ENCODE measurements around the gene TCF19. TPM values are rescaled to one million over a fixed set of nuclear protein-coding genes. Genes with fewer than 3 reads are reported as not detected.

TCF19 gene
- total and polyA plus RNA-seq, 2 experiments from 2014 or later = 18.3 to 28.4 TPM

- Histone ChIP-seq H3K4me3 (no peak within 1 kb of the TSS), H3K27me3 (replicated peaks; ENCODE audit: insufficient read depth) (no peaks in the 10 kb centered on the region), H2AFZ (no peak within 1 kb of the TSS), H3K9me2 (ENCODE audit: insufficient read depth) (no peaks in the 10 kb centered on the region), H3K9ac (no peak within 1 kb of the TSS), H4K20me1 (ENCODE audit: insufficient read depth) (no peaks in the 10 kb centered on the region), H3K4me1 (ENCODE audit: insufficient read depth) (peaks cover under 1% of the 10 kb centered on the region; the same call in 1 of the 2 replicates), H3K27ac (no peak within 1 kb of the TSS), H3K79me2 (ENCODE audit: insufficient read depth) (no peaks in the 10 kb centered on the region), H3K9me3 (ENCODE audit: low read depth) (no peaks in the 10 kb centered on the region), H3F3A (ENCODE audit: insufficient read depth) (peaks cover 7% of the 10 kb centered on the region; the same call in 1 of the 2 replicates), H3K4me2 (ENCODE audit: unreplicated experiment) (no peak within 1 kb of the TSS), H3K36me3 (ENCODE audit: low read depth) (no peaks in the 10 kb centered on the region)
- no peak for DNase-seq
- WGBS, 2 experiments (ENCODE audit: low coverage in 1 of 2, low lambda C conversion rate in 2 of 2, missing lambda C conversion rate in 2 of 2) = 56 to 63% methylated on average over 4 to 9 of the region's 9 CpGs
- in situ Hi-C loops (cut with MboI) = no loop called here
- no peak for TF ChIP-seq EZH2 (IDR thresholded peaks at IDR 0.05; ENCODE audit: insufficient read depth, poor library complexity, severe bottlenecking)
- TF ChIP-seq EZH2phosphoT487 (IDR thresholded peaks at IDR 0.05; ENCODE audit: insufficient read depth, low read depth) = no peak
Measured at GRCh38 chr6:31170600-31170881, 12.2 kb downstream of the TCF19 start, which contains the start of gene POU5F1. Gene POU5F1, minus strand, starts transcription at chr6:31170682. Its CDS starts 62 bp downstream, at chr6:31170620.

- no peak overlapping the region for H3K27ac ChIP-seq
- H3F3A ChIP-seq (ENCODE audit: insufficient read depth) = peaks cover 13% of the 10 kb centered on the region; the same call in 1 of the 2 replicates
- no peaks in the 10 kb centered on the region for H3K9me2 ChIP-seq (ENCODE audit: insufficient read depth)
- DNase-seq = no peak
- H3K9me3 ChIP-seq (ENCODE audit: low read depth) = no peaks in the 10 kb centered on the region
- no peak overlapping the region for H2AFZ ChIP-seq
- no peak overlapping the region for H3K4me2 ChIP-seq (ENCODE audit: unreplicated experiment)
- no peak for TF ChIP-seq EZH2 (IDR thresholded peaks at IDR 0.05; ENCODE audit: insufficient read depth, poor library complexity, severe bottlenecking)
- no peak for TF ChIP-seq EZH2phosphoT487 (IDR thresholded peaks at IDR 0.05; ENCODE audit: insufficient read depth, low read depth)
- in situ Hi-C loops (cut with MboI) = no loop called here
- H3K9ac ChIP-seq = no peak overlapping the region
- H3K36me3 ChIP-seq (ENCODE audit: low read depth) = no peaks in the 10 kb centered on the region
- no peaks in the 10 kb centered on the region for H3K79me2 ChIP-seq (ENCODE audit: insufficient read depth)
- H3K4me3 ChIP-seq = no peak overlapping the region
- WGBS, 2 experiments (ENCODE audit: low coverage in 1 of 2, low lambda C conversion rate in 2 of 2, missing lambda C conversion rate in 2 of 2) = 79% methylated on average over 8 to 10 of the region's 10 CpGs
- peaks cover 6% of the 10 kb centered on the region for H3K4me1 ChIP-seq (ENCODE audit: insufficient read depth)
- no peaks in the 10 kb centered on the region for H3K27me3 ChIP-seq (replicated peaks; ENCODE audit: insufficient read depth)
- no peaks in the 10 kb centered on the region for H4K20me1 ChIP-seq (ENCODE audit: insufficient read depth)
Measured at GRCh38 chr6:31170987-31171671, 12.7 kb downstream of the TCF19 start.

GRCh38 chr6:31171931-31172905 lies 13.8 kb downstream of the TCF19 start:
- in situ Hi-C loops (cut with MboI) = no loop called here
- WGBS, 2 experiments (ENCODE audit: low coverage in 1 of 2, low lambda C conversion rate in 2 of 2, missing lambda C conversion rate in 2 of 2) = 66 to 76% methylated on average over 15 to 16 of the region's 16 CpGs

DNA sequence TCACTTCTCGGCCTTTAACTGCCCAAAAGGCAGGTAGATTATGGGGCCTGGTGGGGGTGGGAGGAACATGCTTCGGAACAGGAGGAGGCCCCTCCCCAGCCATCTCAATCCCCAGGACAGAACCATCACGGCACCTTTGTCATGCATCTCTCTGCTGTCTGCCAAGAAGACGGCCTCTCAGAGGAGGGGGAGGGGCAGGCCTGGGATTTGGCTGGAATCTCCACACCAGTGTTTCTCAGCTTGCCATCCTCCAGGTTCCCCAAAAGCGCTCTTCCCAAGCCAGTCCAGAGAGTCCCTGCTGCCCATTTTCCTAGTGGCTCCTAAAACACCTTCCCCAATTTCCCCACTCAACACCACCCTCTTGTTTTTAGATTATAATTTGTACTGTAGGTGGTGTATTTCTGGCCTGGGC lies 14.6 kb downstream of the TCF19 start:
- H3K9me2 ChIP-seq (ENCODE audit: insufficient read depth) = no peaks in the 10 kb centered on the region
- no peaks in the 10 kb centered on the region for H3K9me3 ChIP-seq (ENCODE audit: low read depth)
- TF ChIP-seq EZH2phosphoT487 (IDR thresholded peaks at IDR 0.05; ENCODE audit: insufficient read depth, low read depth) (no peak), EZH2 (IDR thresholded peaks at IDR 0.05; ENCODE audit: insufficient read depth, poor library complexity, severe bottlenecking) (no peak)
- no peak overlapping the region for H3K27ac ChIP-seq
- in situ Hi-C loops (cut with MboI) = no loop called here
- 71 to 76% methylated on average over 5 of the region's 5 CpGs for WGBS, 2 experiments (ENCODE audit: low coverage in 1 of 2, low lambda C conversion rate in 2 of 2, missing lambda C conversion rate in 2 of 2)
- H4K20me1 ChIP-seq (ENCODE audit: insufficient read depth) = no peaks in the 10 kb centered on the region
- peaks cover 18% of the 10 kb centered on the region; the same call in 1 of the 2 replicates for H3F3A ChIP-seq (ENCODE audit: insufficient read depth)
- no peaks in the 10 kb centered on the region for H3K27me3 ChIP-seq (replicated peaks; ENCODE audit: insufficient read depth)
- H3K9ac ChIP-seq = no peak overlapping the region
- no peaks in the 10 kb centered on the region for H3K36me3 ChIP-seq (ENCODE audit: low read depth)
- H3K4me3 ChIP-seq = no peak overlapping the region
- DNase-seq = no peak
- no peak overlapping the region for H2AFZ ChIP-seq
- H3K4me1 ChIP-seq (ENCODE audit: insufficient read depth) = peaks cover 13% of the 10 kb centered on the region
- H3K4me2 ChIP-seq (ENCODE audit: unreplicated experiment) = no peak overlapping the region
- H3K79me2 ChIP-seq (ENCODE audit: insufficient read depth) = no peaks in the 10 kb centered on the region

More at GRCh38 chr6:31171931-31172905, 13.8 kb downstream of the TCF19 start:
- Histone ChIP-seq H3K36me3 (ENCODE audit: low read depth) (no peaks in the 10 kb centered on the region), H3K27ac (no peak overlapping the region), H3K9me2 (ENCODE audit: insufficient read depth) (no peaks in the 10 kb centered on the region), H3K9me3 (ENCODE audit: low read depth) (no peaks in the 10 kb centered on the region), H3K4me1 (ENCODE audit: insufficient read depth) (peaks cover 13% of the 10 kb centered on the region), H4K20me1 (ENCODE audit: insufficient read depth) (no peaks in the 10 kb centered on the region), H3K4me2 (ENCODE audit: unreplicated experiment) (no peak overlapping the region), H2AFZ (no peak overlapping the region), H3K9ac (no peak overlapping the region), H3K79me2 (ENCODE audit: insufficient read depth) (no peaks in the 10 kb centered on the region), H3F3A (ENCODE audit: insufficient read depth) (peaks cover 18% of the 10 kb centered on the region; the same call in 1 of the 2 replicates), H3K4me3 (no peak overlapping the region), H3K27me3 (replicated peaks; ENCODE audit: insufficient read depth) (no peaks in the 10 kb centered on the region)
- DNase-seq = no peak
- no peak for TF ChIP-seq EZH2 (IDR thresholded peaks at IDR 0.05; ENCODE audit: insufficient read depth, poor library complexity, severe bottlenecking)
- no peak for TF ChIP-seq EZH2phosphoT487 (IDR thresholded peaks at IDR 0.05; ENCODE audit: insufficient read depth, low read depth)
